ENCODE results near the gene ARHGAP26. TPM values are rescaled to one million over a fixed set of nuclear protein-coding genes. Genes with fewer than 3 reads are reported as not detected.

ARHGAP26 gene
- total RNA-seq, 1 donor from 2014 or later, result 71.6 TPM

DNA sequence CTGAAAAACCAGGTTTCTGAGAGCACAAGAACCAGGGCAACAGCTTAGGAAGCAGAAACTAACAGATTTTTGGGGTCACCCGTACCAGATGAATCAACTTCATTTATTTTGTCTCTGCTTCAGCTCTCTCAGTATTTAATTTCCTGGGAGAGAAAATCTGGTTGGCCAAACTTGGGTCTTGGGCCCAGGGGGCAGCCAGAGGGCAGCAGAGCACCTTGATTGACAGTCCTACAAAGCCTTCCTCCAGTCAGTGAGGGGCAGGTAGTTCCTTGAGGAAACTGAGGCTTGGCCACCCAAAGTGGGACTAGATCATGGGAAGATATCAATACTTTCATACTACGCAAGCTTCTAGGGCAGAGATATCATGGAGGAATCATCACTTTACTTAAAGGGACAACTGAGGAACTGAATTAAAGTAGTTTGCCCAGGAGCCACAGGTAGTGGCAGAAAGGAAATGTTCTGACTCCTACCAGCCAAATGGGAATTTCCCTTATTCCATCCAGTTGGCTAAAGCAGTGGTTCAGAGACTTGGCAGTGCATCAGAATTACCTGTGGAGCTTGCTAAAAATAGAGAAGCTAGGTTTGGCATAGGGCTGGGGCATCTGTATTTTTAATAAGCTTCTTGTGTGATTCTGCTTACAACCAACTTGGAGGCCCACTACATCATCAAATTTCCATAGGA is 21.5 kb upstream of the ARHGAP26 start:
- intact Hi-C loops (cut with DNase I), result no loop called here
- DNase-seq (ENCODE audit: low spot score) (no peak), ATAC-seq (no peak)

DNA sequence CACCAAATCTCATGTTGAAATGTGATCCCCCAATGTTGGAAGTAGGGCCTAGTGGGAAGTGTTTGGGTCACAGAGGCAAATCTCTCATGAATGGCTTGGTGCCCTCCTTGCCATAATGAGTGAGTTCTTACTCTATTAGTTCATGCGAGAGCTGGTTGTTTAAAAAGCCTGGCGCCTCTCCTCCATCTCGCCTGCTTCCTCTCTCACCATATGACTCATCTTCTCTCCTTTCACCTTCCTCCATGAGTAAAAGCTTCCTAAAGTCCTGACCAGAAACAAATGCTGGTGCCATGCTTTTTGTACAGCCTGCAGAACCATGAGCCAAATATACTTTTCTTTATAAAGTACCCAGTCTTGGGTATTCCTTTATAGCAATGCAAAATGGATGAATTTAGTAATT is 20.9 kb upstream of the ARHGAP26 start:
- ATAC-seq, result no peak
- intact Hi-C loops (cut with DNase I), result no loop called here
- DNase-seq (ENCODE audit: low spot score), result no peak

DNA sequence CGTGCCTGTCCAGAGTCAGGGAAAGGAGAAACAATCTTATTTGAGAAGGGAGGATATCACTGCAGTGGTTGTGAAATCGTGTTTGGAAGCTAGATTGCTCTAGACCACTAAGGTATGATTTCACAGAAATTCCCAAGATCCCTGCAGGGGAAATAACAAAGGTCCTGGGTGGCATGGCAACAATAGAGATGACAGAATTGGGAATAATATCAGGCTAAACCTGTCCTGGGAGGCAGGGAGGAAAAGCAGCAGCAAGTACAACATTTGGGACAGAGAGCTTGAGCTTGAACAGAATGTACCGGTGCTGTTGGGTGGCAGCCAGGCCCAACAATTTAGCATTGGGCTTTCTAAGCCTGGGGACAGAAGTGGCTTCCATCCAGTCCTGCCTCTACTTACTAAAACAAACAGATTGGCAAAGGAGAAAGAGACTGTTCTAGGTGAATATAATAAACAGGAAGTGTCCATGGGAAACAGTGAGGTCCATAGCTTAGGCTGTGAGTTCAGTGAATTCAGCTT is 17.0 kb upstream of the ARHGAP26 start:
- ATAC-seq, result peak; percentile 81
- no peak for DNase-seq (ENCODE audit: low spot score)
- intact Hi-C loops (cut with DNase I), result no loop called here

DNA sequence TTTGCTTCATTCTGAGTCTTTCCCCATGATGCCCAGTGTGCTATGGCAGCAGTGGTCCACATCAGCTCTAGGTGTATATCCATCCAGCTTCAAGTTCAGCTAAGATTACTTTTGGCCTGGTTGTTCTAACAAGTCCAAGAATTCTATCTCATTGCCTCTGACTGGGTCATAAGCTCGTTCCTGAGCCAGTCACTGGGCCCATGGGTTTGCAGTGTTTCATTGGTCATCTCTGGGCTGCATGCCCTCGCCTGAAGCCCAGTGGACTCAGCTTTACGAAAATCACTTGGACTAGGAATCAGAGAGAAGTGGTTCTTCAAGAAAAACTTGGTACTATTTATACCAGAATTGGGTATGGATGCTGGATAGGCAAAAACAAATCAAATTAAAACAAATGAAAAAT is 16.1 kb upstream of the ARHGAP26 start:
- DNase-seq (ENCODE audit: low spot score), result no peak
- intact Hi-C loops (cut with DNase I), result no loop called here
- ATAC-seq, result peak; percentile 78

DNA sequence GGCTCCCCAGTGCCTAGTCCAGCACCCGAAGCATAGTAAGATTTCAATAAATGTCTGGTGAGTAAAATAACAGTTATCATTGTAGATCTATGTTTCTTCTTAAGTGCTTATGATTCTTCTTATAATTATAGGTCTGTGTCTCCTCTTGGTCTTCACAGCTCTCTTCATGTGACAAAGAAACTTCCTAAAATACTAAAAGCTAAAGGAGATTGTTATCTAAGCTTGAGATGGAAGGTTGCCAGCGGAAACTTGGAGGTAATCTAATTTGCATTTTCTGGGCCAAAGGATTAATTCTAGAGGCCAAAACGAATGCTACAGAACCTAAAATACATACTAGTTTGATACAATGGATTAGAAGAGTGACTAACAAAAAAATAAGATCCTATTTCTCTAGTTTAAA is 13.6 kb upstream of the ARHGAP26 start:
- DNase-seq (ENCODE audit: low spot score) (no peak), ATAC-seq (no peak)
- intact Hi-C loops (cut with DNase I), result no loop called here

DNA sequence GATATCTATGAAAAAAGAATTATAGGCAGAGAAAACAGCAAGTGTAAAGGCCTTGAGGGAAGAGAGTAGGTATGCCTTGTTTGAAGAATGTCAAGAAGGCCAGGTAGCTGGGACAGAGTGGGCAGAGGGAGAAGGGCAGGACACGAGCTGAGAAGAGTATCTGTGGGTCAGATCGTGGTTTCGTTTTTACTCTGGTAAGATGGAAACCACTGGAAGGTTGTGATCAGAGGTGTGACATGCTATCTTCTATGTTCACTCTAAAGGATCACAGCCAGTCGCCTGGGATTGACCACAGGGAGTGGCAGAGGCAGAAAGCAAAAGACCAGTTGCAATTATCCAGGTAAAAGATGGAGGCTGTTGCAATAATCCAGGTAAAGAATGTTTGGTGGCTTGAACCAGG is 12.6 kb upstream of the ARHGAP26 start:
- DNase-seq (ENCODE audit: low spot score), result no peak
- ATAC-seq, result no peak
- intact Hi-C loops (cut with DNase I), result no loop called here

DNA sequence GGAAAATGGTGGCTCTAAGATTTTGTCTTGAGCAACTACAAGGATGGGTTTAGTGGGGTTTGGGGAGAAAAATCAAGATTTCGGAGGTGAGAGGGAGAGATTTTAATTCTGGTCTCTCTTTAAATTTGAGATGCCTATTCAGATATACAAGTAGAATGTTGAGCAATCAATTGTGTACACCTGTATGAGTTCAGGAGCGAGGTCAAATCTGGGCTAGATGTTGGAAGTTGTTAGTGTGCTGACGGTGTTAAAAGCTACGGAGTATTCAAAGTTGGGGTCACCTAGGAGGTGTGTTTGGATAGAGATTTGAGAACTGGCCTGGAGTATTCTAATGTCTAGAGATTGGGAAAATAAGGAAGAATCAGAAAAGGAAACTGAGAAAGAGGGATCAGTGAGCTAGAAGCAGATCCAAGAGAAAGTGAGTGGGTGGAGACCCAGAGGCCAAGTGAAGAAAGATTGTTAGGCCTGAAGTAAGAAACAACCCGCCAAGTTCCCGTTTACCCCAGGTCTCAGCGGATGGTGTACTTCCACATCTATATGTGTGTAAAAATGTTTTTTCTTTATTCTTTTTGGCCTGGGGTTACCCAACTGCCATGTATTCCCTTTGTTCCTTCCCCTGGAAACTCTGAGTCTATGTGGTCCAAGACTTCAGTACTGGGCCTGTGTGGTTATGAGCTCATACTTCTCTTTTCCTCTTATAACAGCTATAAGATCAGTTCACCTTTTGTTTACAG is 11.9 kb upstream of the ARHGAP26 start:
- DNase-seq (ENCODE audit: low spot score) (no peak), ATAC-seq (peak; percentile 13)
- intact Hi-C loops (cut with DNase I), result no loop called here

DNA sequence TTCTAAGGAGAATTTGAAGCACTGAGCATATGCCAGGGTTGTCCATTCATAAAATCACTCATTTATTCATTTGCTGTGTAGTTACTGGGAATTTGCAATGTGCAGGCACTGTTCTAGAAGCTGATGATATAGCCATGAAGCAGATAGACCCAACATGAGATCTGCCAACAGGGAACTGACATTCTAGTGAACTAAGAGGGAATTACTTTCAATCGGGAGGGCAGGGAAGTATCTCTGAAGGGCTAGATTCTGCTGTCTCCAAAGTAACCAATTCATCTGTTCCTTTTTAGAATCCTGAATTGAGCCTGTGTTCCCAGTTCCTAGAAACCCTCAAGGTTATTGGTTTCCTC is 11.4 kb upstream of the ARHGAP26 start:
- DNase-seq (ENCODE audit: low spot score) (no peak), ATAC-seq (no peak)
- intact Hi-C loops (cut with DNase I), result no loop called here

DNA sequence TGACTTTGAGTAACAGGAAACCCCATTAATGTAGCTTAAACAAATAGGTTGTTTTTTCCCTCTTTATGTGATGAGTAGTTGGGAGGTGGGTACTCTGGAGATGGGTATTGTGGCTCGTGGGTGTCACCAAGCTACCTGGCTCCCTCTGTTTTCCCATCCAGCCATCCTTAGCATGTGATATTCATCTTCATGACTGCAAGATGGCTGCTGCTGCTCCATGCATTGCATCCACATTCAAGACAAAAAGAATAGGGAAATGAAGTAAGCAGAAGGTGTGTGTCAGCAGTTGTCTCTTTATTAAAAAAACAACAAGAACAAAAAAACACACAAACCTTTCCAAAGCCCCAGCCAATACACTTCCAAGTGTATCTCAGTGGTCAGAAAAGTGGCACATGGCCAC is 6.5 kb upstream of the ARHGAP26 start:
- ATAC-seq (no peak), DNase-seq (ENCODE audit: low spot score) (no peak)
- intact Hi-C loops (cut with DNase I), result no loop called here

DNA sequence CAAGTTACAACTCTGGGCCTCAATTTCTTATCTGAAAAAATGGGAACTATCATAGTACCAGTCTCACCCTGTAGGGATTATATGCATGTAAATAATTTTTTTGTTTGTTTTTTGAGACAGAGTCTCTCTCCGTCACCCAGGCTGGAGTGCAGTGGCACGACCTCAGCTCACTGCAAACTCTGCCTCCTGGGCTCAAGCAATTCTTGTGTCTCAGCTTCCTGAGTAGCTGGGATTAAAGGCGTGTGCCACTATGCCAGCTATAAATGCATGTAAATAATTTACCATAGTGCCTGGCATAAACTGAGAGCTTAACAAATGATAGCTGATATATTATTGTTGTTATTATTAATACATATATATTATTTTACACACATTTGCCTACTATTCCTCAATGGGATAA is 3.0 kb upstream of the ARHGAP26 start:
- intact Hi-C loops (cut with DNase I), result no loop called here
- DNase-seq (ENCODE audit: low spot score) (no peak), ATAC-seq (no peak)

DNA sequence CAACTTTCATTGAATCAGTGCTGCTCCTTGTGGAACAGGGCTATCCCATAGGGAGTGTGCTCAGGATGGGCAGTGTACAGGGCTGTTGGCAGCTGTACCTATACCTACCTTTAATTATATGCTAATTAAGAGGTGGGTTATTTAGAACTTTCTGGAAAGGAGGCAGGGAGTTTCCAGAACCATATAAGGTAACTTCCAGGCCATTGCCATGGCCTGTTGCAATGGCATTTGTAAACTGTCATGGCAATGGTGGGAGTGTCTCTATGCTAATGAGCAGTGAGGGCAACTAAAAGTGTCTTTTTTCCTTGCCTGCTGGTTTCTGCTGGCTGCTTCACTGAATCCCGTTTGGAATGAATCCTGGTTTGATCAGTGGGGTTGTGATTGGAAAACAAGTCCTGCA is 2.3 kb upstream of the ARHGAP26 start:
- intact Hi-C loops (cut with DNase I), result no loop called here
- DNase-seq (ENCODE audit: low spot score) (no peak), ATAC-seq (no peak)

DNA sequence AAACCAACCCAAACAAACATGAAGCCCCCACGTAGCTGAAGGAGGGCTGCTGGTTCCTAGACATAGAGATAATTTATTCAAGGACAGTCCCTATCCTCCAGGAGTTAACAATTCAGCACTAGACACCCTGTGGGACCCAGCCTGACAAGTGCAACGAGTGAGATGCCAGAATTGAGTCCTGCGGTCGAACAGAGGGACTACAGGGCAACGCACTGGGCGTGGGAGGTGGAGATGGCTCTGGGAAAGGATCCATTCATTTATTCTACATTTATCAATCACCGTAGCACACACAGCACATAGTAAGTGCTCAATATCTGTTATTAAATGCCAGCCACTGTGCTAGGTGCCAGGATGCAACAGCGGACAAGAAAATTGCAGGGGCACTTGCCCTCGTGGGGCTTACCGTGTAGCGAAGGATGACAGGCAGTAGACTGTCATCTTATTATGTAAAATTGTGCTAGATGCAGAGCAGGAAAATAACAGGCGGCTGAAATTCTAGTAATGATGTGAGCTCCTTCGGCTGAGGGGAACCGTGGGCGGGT is 855 bp upstream of the ARHGAP26 start:
- intact Hi-C loops (cut with DNase I), result no loop called here
- peak; percentile 8 for ATAC-seq

DNA sequence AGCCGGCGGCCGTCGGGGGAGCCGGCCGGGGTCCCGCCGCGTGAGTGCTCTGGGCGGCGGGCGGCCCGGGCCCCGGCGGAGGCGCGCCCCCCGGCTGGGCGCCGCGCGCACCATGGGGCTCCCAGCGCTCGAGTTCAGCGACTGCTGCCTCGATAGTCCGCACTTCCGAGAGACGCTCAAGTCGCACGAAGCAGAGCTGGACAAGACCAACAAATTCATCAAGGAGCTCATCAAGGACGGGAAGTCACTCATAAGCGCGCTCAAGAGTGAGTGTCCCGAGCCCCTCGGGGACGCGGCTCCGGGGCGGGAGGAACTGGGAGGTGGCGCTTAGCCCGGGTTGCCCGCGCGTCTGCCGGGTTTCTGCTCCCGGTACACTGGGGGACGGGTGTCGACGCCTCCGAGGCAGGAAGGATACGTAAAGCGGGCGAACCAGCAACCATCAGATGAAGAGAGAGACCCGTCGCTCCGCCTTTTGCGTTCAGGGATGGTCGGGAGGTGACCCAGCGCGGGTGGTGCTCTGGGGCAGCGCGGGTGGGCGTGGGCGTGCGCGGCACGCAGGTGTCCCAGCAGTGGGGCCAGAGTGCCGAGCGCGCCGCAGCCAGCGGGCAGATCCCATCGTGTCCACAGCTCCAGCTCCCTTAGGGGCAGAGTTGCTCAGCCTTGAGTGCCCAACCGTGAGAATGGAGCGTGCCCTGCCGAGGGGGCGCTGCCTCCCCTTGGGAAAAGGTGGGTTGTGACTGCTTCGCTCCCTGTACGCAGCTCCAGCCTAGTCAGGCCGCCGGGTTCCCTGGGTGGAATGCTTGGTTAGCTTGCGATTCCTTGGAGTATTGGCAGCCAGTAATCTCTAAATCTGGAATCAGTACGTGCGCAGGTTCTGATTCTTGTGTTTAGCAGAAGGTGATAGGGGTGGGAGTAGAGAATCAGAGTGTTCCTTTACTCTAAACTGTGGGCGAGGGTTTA is 753 bp downstream of the ARHGAP26 start:
- intact Hi-C loops (cut with DNase I), result loop anchor here (5.0 kb wide), 1 partner anchor 106 kb away; no protein-coding TSS in a partner anchor
- DNase-seq (ENCODE audit: low spot score) (peak; percentile 78), ATAC-seq (peak; percentile 4)

More for the DNA sequence above, 855 bp upstream of the ARHGAP26 start:
- no peak for DNase-seq (ENCODE audit: low spot score)

DNA sequence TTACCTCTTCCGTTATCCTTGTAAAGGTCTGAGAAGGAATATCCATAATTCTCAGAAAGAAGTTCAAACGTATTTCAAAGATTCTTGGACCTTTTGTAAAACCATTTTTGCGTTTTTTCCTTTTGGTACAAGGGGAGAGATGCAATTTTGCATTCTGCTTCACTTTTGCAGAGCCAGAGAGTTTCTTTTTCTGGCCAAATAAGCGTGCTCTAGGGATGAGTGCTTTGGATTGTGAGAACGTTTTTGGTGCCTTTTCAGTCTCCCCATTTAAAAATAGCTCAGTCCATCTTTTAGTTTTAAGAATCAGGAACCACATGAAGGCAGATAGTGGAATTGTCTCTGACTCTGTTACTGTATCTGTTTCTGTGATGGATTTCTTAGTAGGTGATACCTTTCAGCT is 1.5 kb downstream of the ARHGAP26 start:
- no peak for ATAC-seq
- intact Hi-C loops (cut with DNase I), result loop anchor here (5.0 kb wide), 1 partner anchor 106 kb away; no protein-coding TSS in a partner anchor
- DNase-seq (ENCODE audit: low spot score), result no peak

DNA sequence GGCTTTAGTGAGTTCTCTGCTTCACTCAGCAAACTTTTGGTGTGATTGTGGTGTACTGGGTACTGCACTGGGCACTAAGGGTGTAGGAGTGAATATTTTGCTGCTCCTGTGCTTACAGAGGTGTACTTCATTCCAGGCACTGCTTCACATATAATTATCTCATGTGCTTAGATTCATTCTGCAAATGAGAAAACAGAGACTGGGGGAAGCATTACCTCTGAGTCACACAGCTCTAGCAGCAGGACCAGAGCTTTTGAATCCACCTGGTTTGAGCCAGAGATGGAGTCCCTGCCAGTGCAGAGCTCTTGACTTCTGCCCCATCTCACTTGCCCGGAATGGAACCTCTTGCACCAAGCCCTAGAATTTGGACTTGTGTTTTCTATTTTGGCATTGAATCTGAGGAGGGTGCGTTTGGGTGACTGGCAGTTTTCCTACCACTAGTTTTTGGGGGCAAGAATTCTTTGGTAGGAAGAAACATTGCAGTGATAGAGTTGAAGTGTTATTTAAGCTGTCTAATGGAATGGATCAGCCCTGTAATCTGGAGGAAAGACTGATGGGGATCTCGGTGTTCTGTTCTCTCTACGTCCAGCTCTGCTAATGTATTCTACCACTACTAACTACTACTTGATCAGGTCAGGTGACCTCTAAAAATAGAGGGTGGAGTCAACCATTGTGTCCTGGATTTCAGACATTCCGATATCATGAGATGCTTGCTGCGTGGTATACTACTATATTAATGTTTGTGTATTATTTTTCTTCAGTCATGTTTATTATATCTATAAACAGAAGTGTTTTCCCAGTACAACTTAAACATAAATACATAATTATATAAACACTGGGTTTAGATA is 2.5 kb downstream of the ARHGAP26 start:
- DNase-seq (ENCODE audit: low spot score), result no peak
- ATAC-seq, result no peak
- intact Hi-C loops (cut with DNase I), result loop anchor here (5.0 kb wide), 1 partner anchor 105 kb away; no protein-coding TSS in a partner anchor

DNA sequence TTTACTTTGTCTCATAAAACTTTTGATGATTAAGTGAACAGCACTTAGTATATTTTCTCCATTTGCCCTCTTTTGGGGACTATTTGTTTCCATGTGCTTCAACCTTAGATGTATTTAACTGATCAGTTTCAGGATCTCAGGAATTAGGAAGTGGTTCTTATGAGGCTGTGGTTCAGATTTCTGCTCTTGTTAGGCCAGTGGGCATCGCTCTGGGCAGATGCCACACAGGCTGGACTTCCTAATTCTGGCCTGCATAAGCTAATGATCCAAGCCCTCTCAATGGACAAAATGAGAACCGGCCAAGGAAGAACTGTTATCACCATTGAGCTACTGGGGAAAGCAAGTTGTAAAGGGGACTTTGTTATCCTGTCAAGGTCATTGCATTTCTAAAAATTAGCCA is 6.9 kb downstream of the ARHGAP26 start:
- intact Hi-C loops (cut with DNase I), result no loop called here
- ATAC-seq, result peak; percentile 29
- no peak for DNase-seq (ENCODE audit: low spot score)

DNA sequence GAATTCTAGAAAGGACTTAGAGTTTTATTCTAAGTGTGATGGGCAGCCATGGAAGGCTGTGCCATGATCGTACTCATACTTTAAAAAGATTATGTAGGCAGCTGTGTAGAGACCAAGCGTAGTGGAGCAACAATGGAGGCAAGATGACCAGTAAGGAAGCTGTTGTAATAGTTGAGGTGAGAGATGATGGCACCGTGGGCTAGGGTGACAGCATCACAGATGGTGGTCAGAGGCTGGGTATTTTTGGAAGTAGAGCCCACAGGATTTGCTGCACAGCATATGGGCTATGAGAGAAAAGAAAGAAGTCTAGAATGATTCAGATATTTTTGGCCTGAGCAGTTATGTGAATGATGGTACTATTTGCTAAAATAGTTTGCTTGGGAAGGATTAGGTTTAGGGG is 7.7 kb downstream of the ARHGAP26 start:
- no peak for ATAC-seq
- intact Hi-C loops (cut with DNase I), result no loop called here
- no peak for DNase-seq (ENCODE audit: low spot score)

DNA sequence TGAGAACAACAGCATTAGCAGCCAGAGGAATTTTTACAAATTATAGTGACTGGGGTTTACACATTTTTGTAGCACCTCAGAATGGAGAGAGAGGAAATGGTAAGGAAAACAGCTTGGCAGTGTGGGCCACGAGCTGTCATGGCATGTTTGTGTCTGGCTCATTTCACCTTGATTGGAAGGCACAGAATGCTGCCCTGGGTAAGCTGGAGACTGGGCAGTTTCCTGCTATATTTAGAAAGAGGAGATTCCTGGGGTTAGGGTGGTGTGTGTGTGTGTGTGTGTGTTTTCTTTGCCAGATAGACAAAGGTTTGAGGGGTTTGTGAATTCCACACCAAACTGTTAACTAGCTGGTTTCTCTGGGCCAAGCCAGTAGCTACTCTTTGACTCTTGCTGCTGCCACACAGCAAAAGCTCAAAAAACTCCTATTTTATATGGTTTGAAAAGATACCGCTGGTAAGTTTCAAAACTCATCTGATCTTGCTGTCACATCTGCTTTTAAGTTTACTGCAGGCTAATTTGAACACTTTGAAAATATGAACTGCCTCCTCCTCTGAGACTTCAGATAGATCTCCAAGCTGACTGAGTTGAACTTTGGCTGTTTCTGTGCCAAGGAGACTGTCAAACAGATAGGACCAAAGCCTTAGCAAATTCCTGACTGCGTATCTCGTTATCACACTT is 9.1 kb downstream of the ARHGAP26 start:
- intact Hi-C loops (cut with DNase I), result no loop called here
- ATAC-seq (no peak), DNase-seq (ENCODE audit: low spot score) (no peak)
